GM18868 (cell line): Measurements from ENCODE around the gene TEAD2.

Experiments used
- ATAC-seq: cut with Tn5 transposase; IDR thresholded peaks from one replicate; pipeline ENCODE4 v1.9.1; 2021; ENCODE audit warnings: mild to moderate bottlenecking, moderate library complexity; ENCODE audit not compliant: unreplicated experiment

Gene TEAD2

GRCh38 chr19:49362048-49362928, at the start of gene TEAD2:
TEAD2 (minus strand) TSS chr19:49362416; CDS start chr19:49360075, 2,341 bp downstream.
- ATAC-seq = no peak

- ATAC-seq = no peak
Measured at GRCh38 chr19:49411681-49412326, 49.6 kb upstream of the TEAD2 start.

GRCh38 chr19:49409441-49410029, 47.3 kb upstream of the TEAD2 start:
- ATAC-seq = no peak

- no peak for ATAC-seq
Measured at GRCh38 chr19:49408816-49409440, 46.7 kb upstream of the TEAD2 start.

GRCh38 chr19:49407482-49408015, 45.3 kb upstream of the TEAD2 start:
- no peak for ATAC-seq

GRCh38 chr19:49407079-49407478, 44.9 kb upstream of the TEAD2 start:
- no peak for ATAC-seq

- ATAC-seq = no peak
Measured at GRCh38 chr19:49403404-49404187, 41.4 kb upstream of the TEAD2 start.

- ATAC-seq = no peak
Measured at GRCh38 chr19:49400029-49400428, 37.8 kb upstream of the TEAD2 start.

- no peak for ATAC-seq
Measured at GRCh38 chr19:49398931-49399330, 36.7 kb upstream of the TEAD2 start.

- no peak for ATAC-seq
Measured at GRCh38 chr19:49398001-49398615, 35.9 kb upstream of the TEAD2 start.

GRCh38 chr19:49396738-49397505, 34.7 kb upstream of the TEAD2 start:
- ATAC-seq = no peak

GRCh38 chr19:49395581-49396407, 33.6 kb upstream of the TEAD2 start:
- ATAC-seq = no peak

GRCh38 chr19:49393881-49394280, 31.7 kb upstream of the TEAD2 start:
- ATAC-seq = no peak

GRCh38 chr19:49391581-49392399, 29.6 kb upstream of the TEAD2 start:
- no peak for ATAC-seq

GRCh38 chr19:49390929-49391359, 28.7 kb upstream of the TEAD2 start:
- no peak for ATAC-seq

GRCh38 chr19:49390131-49390928, 28.1 kb upstream of the TEAD2 start:
- ATAC-seq = no peak

- no peak for ATAC-seq
Measured at GRCh38 chr19:49389406-49389805, 27.2 kb upstream of the TEAD2 start.
